ENCODE data around the gene ETV3L.

DNA sequence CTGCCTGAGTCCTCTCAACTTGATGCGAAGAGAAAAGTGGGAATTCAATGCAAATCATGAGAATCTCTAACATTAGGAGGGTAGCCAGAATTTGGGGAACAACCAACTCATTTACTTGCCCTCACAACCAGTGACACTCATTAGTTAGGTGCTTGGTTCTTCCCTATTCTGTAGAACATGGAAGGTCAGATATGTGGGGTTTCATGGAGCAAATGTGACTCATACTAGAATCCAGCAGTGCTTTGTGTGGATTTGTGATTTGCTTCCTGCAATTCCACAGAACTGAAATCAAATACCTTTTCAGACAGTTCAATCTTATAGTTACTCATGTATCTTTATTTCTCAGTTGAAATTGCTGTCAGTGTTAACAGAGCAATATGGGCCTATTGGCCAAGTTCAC lies 45.5 kb upstream of the ETV3L start:
- TF ChIP-seq EZH2 (IDR thresholded peaks at IDR 0.05; ENCODE audit: insufficient read depth, poor library complexity, severe bottlenecking) (no peak), EZH2phosphoT487 (IDR thresholded peaks at IDR 0.05; ENCODE audit: insufficient read depth, low read depth) (no peak)

All from GM23248 (cell line).